Astrocyte (in vitro differentiated cells and primary cell): ENCODE results near the gene STOX1.

Experiments used
- EZH2 ChIP-seq: IDR thresholded peaks from 2 replicates; pipeline ENCODE4 v1.6.1; 2012; ENCODE audit warnings: mild to moderate bottlenecking, low read length, inconsistent platforms; ENCODE audit not compliant: insufficient read depth
- TF ChIP-seq, protein P1 (sequence below): IDR thresholded peaks from 2 replicates; pipeline ENCODE4 v1.5.1; 2011; ENCODE audit warnings: low read depth, mild to moderate bottlenecking, inconsistent platforms, low read length, moderate library complexity; ENCODE audit not compliant: insufficient read depth

DNA sequence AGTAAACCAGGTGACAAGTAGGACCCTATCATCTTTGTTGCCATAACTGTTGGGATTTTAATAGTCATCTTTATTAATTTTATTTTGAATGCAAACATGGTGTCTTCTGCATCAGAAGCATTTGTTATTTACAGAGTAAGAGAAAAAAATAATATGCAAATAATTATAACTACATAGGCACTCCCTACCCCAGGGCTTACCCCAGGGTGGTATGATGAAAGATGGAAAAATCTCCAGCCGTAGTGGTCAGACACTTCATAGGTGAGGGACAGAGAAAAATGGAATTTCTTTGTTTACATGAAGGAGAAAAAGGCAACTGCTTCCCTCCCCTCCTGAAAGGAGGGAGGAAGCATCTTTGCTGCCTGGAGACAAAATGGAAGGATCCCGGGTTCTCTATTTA lies 29.7 kb downstream of the STOX1 start:
- no peak for TF ChIP-seq EZH2
- TF ChIP-seq, protein P1, sequence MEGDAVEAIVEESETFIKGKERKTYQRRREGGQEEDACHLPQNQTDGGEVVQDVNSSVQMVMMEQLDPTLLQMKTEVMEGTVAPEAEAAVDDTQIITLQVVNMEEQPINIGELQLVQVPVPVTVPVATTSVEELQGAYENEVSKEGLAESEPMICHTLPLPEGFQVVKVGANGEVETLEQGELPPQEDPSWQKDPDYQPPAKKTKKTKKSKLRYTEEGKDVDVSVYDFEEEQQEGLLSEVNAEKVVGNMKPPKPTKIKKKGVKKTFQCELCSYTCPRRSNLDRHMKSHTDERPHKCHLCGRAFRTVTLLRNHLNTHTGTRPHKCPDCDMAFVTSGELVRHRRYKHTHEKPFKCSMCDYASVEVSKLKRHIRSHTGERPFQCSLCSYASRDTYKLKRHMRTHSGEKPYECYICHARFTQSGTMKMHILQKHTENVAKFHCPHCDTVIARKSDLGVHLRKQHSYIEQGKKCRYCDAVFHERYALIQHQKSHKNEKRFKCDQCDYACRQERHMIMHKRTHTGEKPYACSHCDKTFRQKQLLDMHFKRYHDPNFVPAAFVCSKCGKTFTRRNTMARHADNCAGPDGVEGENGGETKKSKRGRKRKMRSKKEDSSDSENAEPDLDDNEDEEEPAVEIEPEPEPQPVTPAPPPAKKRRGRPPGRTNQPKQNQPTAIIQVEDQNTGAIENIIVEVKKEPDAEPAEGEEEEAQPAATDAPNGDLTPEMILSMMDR: no peak
